GM19240 (cell line): ENCODE results near the gene CHPF.

ENCODE experiments used
- DNase-seq: peaks from one replicate; pipeline ENCODE4 v3.0.0; 2011; ENCODE audit warnings: low spot score; ENCODE audit not compliant: insufficient read length

CHPF gene

DNA sequence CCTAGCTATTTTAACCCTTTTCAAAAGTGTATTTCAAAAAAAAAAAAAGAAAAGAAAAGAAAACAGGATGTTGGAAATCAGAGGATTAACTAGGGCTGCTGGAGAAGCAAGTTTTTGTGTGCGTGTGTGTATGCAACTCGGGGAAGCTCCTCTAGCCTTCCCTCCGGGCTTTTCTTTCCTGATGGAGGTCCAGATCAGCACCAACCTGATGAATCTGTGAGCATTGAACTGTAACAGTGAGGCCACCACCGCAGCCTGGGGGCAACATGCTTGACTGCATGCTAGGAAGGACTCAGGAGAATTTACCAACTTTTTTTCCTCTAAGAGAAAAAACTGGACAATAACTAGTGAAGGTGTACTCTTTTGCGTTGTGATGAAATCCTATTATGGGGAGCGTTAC, 25.4 kb upstream of the CHPF start:
- DNase-seq, result no peak

DNA sequence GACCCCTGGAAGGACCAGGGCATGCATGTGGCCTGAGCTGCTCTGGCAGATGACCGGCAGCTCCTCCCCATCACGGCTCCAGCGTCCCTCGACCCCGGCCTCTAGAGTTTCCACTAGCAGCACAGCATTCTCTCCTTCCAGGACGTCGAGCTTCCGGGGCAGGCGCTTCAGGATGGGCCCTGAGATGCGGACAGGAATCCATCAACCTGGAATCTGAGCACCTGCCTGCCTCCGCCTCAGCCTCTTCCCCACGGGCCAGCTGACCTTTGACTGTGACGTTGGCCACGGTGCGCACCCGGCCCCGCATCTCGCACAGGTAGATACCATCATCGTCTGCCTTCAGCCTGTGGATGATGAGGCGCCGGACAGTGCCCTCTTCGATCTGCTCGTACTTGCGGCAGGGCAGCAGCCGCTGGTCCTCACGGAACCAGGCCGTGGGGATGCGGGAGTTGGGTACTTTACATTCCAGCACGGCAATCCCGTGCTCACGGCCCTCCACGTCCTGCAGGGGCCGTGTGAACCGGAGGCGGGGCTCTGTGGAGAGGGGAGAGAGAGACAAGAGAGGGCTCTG, 24.3 kb upstream of the CHPF start:
- DNase-seq, result no peak

DNA sequence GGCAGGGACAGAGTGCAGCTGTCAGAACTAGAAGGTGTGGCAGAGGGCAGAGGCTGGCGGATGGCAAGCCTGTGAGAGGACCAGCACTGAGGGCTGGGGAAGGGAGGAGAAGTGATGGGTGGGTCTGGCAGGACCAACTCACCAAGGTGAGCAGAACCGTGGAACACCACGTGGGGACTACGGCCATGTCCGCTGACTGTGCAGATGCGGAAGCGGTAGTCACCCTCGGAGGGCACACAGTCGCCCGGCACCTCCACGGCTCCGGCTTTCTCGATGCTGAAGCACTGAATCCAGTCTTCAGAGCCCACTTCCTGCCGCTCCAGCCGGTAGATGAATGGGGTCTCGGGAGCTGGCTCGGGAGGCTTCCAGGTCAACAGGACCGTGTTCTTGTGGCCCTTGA, 23.5 kb upstream of the CHPF start:
- DNase-seq, result no peak

DNA sequence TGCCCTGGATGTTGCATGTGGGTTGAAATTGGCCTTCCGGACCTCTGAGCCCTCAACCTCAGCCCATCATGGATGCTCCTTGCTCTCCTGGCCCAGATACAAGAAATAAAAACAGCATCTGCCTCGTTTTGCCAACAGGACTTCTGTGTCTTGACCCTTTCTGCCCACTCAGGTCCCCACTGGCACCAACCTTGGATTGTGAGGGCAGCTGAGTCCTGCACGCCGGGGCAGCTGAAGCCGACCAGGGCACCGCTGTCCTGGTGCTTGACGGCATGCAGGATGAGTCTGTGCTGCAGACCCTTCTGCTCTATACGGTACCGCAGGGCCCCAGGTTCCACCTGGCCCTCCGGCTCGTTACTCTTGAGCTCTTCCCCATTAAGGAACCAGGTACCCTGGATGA, 23.0 kb upstream of the CHPF start:
- DNase-seq, result no peak

DNA sequence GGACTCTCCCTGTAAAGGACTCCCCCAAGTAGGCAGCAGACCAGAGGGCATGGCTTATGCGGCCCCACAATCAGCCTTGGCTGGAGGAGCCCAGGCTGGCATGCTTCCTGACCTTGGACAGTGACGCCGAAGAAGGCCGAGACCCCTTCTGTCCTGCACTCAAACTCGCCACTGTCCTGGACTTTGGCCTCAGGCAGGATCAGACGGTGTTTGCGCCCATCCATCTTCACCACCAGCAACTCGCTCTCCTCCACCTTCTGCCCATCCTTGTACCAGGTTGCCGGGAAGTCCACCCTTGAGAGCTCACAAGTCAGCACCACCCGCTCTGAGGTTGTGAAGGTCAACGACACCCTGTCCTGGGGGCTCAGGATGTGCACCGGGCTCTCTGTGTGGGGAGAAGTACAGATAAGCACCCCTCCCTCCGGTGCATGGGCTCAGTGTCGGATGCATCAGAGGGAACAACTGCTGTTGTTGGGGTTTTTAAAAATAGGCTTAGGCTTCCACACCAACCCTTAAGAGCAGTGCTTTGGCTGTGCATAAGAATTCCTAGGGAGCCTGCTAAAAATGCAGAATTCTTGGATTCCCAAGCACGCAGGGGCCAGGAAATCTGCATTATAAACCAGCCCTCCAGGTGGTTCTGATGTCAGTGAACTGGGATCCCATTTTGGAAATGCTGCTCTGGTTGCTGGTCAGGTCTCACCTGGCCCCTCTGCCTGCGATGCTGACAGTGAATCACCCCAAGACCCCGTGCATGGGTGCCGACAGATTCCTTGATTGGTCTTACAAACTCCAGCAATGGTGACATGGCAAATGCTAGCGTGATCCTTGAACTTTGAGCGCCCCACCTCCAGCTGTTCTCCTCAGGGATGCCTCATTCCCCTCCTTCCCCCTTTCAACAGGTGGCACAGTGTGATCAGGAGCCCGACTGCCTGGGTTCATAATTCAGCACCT, 21.8 kb upstream of the CHPF start:
- no peak for DNase-seq

DNA sequence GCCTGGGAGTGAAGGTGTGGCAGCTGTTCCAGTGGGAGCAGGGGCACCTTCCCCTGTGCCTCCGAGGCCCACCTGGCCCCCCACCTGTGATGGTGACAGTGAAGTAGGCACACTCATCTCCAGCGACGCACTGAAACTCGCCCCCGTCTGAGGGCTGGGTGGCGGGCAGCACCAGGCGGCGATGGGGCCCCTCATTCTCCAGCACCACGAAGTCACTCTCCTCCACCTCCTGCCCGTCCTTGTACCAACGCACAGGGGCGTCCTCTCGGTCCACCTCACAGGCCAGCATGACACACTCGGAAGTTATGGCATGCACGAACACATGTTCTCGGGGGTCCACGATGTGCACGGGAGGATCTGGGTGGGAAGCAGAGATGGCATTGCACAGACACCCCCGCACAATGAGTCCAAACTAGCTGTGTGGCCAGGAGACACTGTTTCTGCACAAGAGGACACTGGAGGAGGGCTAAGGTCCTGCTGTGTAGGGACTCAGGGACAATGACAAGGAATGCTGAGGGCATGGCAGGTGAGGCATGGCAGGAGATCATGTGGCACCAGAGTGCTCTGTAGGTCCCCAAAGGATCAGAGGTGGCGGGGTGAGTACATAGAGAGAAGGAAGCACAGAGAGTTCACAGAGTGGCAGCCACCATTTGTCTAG, 19.8 kb upstream of the CHPF start:
- no peak for DNase-seq

DNA sequence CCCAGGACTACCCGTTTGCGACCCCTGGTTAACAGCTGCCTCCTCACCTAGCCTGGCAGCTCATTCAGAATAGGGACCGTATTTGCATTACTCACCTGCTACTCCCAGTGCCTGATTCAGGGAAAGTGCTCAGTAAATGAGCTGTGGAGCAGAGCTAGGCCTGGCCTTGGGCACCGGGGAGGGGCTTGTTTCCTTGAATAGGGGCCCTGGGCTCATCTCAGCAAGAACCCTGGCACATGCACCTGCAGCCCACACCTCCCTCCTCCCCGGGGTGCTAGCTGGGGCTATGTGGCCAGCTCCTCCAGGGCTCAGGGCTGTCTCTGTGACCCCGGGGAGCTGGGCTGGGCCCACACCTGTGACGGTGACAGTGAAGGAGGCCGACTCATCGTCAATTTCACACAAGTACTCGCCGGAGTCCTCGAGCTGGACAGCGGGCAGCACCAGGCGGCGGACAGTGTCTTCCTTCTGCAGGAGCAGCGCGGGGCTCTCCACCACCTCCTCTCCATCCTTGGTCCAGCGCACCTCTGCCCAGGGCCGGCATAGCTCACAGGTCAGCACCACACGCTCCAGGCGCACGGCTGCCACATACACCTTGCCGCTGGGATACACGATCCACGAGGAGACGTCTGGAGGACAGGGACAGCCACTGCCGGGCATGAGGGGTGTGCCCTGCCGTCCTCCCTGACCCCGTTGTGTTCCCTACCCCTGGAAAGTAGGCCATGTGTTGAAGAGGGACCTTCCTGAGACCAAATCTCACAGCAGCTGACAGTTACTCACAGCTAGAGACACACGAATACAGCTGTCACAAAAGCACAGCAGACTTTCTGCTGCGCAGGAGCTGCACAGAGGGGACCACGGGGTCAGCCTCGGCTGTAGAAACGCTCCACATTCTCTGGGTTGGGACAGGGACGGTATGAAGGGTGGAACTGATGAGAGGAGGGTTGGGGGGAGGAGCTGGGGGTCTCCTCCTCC, 18.7 kb upstream of the CHPF start:
- DNase-seq, result no peak

DNA sequence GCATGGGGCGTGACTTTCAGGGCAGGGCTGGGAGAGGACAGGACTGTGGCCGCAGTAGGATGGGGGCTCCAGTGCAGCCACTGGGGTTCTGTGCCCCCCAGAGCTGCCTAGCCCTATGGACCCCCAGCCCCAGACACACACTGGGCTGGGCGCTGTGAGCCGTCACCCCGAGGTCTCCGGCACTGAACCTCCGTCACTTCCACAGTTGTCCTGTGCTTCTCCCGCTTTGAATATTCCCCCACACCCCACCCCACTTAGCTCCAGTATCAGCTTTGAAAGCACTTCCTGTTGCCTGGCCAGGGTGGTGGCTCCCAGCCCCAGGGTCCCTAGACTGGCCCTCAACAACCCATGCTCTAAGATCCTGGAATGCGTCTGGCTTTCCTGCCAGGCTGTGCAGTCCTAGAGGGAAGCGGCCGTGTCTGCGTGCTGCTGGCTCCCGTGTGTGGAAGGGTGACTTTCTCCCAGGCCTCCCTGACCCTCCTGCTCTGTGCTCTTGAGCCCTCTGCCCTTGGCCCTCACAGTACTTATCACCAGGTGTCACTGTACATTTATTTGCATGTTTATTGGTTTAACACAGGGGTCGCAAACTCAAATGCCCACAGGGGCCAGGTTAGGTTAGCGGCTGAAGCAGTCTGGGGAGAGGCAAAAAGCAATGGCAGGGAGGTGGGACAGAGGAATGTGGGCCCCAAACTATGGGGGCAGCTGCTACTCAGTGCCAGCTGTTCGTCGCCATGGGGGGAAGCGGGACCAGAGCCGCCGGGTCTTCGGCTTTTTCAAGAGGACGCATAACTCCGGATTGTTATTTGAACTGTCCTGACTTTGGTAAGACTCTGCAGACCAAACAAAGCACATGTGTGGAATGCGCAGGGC, 17.8 kb upstream of the CHPF start:
- no peak for DNase-seq

DNA sequence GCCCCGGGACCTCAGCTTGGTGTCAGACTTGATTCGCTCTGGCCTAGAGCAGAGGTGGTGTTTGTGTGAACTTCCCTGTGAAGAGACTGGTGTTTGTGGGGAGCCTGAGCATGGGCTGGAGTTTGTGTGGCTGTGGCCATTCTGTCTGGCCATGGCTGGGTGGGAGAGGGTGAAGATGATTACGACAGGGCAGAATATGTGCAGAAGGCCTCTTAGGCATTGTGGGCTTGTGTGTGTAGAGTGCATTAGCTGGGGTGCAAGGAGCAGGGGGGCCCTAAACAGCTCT, 17.2 kb upstream of the CHPF start:
- no peak for DNase-seq

DNA sequence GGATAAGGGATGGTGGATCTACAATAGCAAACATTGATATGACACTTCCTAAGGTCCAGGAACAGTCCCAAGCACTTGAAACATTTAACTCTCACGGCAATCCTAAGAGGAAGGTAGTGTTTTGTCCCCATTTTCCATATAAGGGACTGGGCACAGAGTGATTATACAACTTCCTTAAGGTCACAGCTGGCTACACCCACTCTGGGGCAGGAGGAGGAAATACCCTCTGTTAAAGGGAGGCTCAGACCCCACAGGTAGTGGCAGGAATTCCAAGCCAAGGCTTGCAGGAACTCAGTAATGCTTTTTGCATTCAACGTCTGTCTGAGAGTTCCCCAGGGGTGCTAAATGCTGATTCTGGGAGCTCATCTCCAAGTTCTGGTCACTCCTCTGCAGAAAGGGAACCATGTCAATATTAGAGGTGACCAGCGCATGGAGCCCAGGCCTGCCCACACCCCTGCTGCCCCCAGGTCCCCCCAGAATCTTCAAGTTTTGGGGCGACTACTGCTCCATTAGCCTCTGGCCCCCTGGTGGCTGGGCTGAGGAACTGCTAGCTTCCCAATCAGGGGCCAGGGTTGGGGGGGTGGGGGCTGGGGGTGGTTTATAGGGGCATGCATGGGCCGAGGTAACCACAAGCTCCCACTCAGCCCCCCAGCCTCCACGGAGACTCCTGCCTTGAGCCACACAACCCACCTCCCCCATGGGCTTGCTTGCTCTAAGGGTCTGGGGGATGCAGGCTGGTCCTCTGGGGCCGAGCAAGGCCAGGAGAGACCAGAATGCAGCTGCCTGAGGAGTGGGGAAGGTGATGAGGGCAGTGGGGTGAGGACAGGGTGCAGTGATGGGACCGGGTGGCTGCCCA, 16.7 kb upstream of the CHPF start:
- peak; percentile 55 for DNase-seq

DNA sequence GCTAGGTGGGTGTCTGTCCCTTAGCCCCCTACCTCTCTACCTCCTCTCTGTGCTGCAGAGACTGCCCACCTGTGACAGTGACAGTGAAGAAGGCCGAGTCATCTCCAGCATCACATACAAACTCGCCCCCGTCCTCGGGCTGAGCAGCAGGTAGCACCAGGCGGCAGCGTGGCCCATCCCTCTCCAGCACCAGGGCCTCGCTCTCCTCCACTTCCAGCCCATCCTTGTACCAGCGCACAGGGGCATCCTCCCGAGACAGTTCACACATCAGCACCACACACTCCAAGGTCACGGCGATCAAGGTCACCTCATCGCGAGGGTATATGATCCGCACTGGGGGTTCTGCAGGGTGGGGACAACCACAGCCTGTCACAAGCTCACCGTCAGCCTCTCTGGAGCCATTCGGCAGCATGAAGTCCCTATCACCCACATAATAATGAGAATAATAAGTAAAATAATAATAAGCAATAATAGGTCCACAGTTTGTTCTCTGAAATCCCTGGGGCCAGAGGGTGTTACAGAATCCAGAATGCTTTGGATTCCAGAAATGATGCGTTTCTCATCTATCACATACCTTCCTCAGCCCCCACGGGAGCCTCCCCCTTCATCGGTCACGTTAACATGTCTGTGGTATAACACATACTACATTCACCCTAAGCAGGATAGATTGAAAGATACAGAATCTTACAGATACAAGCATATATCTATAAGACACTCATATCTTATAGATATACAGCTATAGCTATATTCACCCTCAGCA, 15.7 kb upstream of the CHPF start:
- no peak for DNase-seq

DNA sequence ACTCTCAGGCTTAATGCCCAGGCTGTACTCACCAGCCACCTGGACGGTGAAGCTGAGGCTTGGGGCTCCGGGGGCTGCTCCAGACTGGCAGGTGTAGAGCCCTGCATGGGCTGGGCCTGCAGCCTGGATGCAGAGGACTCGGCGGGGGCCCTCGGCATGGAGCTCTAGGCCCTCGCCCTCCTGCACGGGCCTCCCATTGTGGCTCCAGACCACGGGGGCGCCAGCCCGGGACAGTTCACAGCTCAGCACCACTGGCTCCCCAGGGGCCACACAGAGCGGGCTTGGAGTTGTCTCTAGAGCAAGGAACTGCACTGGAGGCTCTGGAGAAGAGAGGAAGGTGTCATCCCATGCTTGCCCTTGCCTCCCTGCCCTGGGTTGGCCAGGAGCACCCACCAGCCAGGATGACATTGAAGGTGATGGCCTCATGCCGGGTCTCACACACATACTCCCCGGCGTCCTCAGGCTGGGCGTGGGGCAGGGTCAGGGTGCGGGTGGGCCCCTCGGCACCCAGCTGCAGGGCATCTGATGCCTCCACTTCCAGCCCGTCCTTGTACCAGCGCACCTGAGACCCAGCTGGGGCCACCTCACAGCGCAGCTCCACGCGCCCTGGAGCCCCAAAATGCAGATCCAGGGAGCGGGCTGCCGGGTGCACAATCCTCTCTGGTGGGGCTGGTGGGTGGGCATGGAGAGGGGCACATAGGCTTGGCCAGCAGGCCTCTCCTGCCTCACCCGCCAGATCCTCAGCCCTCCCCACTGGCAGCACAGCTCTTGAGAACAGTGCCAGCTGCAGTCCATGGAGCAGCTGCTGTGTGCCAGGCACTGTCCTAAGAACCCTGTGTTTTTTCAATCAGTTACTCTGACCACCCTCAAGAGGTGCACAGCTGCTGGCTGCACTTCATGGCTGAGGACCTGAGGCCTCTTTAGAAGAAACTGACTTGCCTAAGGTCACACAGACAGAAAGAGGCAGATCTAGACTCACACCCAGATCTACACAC, 14.5 kb upstream of the CHPF start:
- no peak for DNase-seq

DNA sequence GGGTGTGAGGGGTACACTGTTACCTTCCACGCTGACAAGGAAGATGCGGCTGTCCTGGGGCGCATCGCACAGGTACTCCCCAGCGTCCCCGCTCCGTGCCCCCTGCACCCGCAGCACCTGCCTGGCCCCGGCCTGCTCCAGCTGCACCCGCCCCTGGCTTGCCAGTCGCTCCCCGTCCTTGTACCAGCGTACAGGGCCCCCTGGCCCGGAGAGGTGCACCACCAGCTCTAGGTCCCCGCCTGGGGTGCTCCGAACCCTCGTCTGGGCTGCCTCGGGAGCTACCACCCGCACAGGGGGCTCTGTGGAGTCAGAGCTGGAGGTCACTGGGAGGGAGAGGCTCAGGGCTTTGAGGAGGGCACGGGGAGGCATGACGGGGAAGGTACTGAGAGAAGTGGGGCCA, 13.7 kb upstream of the CHPF start:
- no peak for DNase-seq

DNA sequence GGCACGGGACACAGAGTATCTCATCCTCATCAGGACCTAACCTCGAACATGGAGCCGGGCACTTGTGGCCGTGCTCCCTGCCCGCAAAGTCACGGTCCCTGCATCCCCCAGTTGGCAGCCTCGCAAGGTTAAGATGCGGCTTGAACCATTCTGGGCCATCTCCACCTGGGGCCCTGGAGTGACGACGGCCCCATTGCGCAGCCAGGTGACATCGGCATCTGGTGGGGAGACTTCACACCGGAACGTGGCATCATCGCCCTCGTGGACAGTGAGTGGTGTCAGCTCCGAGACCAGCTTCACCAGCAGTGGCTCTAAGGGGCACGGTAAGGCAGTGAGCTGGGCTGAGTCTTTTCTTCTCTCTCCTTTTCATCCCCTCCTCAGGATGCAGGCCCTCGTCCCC, 12.8 kb upstream of the CHPF start:
- no peak for DNase-seq

DNA sequence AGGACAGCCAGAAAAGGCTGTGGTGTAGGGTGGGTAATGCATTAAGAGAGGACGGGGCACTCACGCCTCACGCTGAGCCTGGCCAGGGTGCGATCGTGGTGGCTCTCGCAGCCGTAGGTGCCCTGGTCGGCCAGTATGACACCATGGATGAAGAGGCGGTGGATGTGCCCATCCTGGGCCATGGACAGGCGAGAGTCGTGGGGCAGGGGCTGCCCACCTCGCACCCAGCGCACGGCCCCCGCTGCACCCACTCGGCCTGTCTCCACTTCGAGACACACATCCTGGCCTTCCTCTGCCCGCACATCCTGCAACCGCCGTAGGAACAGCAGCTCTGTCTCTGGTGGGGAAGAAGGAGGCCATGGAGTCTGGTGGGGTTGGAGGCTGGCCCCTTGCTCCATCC, 12.3 kb upstream of the CHPF start:
- no peak for DNase-seq

DNA sequence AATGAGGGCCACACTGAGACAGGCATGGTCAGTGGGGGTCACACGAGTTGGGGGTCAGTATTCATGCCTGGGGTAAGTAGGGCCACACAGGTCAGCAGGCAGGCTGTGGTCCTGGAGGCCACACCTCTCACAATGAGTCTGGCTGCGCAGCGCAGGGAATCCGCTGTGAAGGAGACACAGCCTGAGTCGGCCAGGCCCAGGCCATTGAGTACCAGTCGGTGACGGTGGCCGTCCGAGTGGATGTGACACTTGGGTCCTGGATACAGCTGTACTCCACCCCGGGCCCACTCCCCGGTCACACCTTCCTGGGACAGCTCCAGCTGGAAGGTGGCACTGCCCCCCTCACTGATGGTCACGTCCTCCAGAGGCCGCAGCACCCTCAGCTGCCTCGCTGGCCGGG, 10.7 kb upstream of the CHPF start:
- no peak for DNase-seq

DNA sequence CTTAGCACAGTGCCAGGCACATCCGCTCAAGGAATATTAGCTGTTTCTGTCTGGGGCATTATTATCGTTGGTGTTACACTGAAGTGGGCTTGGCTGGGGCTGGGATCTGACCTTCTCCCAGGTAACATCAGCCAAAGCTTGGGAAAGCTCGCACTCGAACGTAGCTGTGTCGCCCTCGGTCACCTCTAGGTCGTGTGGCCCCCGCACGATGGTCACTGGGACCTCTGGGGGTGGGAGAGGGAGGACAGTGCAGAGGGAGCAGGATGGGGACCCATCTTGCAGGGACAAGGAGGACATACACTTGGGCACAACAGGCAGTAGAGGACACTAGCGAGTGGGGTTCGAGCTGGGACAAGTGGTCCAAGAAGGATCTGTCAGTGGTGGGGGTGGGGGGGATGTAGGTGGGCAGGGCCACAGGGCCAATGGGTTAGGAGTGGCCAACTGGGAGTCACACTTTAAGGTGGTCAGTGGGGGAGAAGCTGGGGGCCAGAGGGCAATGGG, 9.9 kb upstream of the CHPF start:
- no peak for DNase-seq

DNA sequence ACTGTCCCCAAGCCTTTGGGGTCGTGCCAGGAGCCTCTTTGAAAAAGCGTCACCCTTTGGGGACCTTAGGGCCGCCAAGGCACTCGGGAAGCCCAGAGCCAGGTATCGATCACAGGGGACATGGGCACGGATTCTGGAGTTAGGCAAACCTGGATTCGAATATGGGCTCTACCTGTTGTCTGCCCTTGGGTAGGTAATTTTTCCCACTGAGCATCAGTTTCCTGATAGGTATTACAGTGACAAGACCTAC, 9.5 kb upstream of the CHPF start:
- DNase-seq, result no peak
